Measurements from ENCODE around the gene UBR4.

The UBR4 gene

GRCh38 chr1:19038732-19039131 is 171.3 kb downstream of the UBR4 start:
- in situ Hi-C loops (cut with MboI; ENCODE audit: low sequenced_read_pairs), result no loop called here

- in situ Hi-C loops (cut with MboI; ENCODE audit: low sequenced_read_pairs), result no loop called here
Measured at GRCh38 chr1:19038096-19038495, 172.0 kb downstream of the UBR4 start.

GRCh38 chr1:19037659-19038058 is 172.4 kb downstream of the UBR4 start:
- in situ Hi-C loops (cut with MboI; ENCODE audit: low sequenced_read_pairs), result no loop called here

DNA sequence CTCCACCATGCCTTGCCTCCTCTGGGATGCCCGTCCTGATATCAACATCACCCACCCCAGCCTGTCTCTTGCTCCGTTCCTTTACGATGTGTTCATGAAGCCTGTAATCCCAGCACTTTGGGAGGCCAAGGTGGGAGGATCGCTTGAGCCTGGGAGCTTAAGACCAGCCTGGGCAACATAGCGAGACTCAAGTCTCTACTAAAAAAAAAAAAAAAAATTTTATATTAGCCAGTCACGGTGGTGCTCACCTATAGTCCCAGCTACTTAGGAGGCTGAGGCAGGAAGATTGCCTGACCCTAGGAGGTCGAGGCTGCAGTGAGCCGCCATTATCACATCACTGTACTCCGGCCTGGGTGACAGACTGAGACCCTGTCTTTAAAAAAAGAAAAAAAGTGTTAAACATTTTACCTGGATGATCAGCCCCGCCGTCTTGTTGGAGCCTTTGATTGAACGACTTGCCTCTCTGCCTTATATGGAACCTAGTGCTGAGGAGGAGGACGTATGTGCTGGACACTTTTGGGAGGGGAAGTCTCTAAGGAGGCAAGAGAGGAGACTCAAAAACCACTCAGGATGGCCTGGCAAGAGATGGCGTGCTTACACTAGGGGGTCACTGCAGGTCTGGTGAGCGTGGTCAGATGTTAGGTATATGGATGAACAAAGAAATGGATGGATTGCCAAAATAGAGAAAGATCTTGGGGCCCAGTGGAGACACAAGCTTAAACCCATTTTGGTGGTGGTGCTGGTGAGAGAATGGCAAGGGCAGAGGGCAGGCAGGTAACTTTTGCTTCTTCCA is 173.1 kb downstream of the UBR4 start:
- in situ Hi-C loops (cut with MboI; ENCODE audit: low sequenced_read_pairs), result no loop called here

GRCh38 chr1:19036041-19036812 is 173.8 kb downstream of the UBR4 start:
- in situ Hi-C loops (cut with MboI; ENCODE audit: low sequenced_read_pairs), result no loop called here

GRCh38 chr1:19035377-19036040 is 174.6 kb downstream of the UBR4 start:
- in situ Hi-C loops (cut with MboI; ENCODE audit: low sequenced_read_pairs), result no loop called here

DNA sequence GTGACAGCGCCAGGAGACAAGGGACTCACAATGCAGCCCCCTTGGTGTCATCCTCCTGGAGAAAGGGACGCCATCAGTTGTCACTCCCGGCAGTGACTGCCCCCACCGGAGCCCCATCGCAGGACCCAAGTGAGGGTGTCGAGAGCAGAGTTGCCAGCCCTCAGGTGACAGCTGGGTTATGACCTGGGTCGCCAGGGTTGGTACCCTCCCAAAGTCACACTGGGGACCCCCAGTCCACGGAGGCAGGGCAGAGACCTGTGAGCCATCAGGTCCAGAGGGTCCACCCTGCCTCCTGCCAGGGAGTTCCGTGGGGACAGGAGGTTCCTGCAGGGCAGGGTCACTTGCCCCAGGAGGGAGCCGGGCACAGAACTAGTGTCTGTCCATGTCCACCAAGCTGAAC is 175.3 kb downstream of the UBR4 start:
- in situ Hi-C loops (cut with MboI; ENCODE audit: low sequenced_read_pairs), result no loop called here

GRCh38 chr1:19033926-19034680 is 176.0 kb downstream of the UBR4 start:
- in situ Hi-C loops (cut with MboI; ENCODE audit: low sequenced_read_pairs), result no loop called here

DNA sequence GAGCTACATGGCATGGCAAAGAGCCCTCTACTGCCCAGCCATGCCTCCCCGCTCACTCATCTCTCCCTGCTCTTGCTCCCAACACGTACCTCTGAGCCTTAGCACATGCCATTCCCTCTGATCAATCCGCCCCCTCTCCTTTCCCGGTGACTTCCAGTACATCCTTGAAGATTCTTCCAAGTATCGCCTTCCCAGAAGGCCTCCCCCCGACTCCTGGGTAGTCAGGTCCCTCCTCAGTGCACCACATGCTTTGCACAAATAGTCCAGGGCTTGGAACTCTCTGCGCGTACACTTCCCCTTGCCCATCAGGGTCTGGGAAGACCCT is 176.6 kb downstream of the UBR4 start:
- in situ Hi-C loops (cut with MboI; ENCODE audit: low sequenced_read_pairs), result no loop called here

GRCh38 chr1:19032701-19033514 is 177.2 kb downstream of the UBR4 start:
- in situ Hi-C loops (cut with MboI; ENCODE audit: low sequenced_read_pairs), result no loop called here

DNA sequence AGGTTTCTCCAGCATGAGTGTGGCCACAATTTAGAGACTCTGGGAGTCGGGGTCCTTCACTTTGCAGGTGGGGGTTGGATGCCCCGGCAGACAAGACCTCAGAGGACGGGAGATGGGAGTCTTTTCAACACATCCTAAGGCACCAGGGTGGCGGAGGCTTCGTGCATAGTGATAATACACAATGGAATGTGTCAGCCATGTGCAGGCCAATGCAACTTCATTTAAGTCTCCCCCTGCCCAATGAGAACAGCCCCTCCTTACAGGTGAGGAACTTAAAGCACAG is 177.7 kb downstream of the UBR4 start:
- in situ Hi-C loops (cut with MboI; ENCODE audit: low sequenced_read_pairs), result no loop called here

DNA sequence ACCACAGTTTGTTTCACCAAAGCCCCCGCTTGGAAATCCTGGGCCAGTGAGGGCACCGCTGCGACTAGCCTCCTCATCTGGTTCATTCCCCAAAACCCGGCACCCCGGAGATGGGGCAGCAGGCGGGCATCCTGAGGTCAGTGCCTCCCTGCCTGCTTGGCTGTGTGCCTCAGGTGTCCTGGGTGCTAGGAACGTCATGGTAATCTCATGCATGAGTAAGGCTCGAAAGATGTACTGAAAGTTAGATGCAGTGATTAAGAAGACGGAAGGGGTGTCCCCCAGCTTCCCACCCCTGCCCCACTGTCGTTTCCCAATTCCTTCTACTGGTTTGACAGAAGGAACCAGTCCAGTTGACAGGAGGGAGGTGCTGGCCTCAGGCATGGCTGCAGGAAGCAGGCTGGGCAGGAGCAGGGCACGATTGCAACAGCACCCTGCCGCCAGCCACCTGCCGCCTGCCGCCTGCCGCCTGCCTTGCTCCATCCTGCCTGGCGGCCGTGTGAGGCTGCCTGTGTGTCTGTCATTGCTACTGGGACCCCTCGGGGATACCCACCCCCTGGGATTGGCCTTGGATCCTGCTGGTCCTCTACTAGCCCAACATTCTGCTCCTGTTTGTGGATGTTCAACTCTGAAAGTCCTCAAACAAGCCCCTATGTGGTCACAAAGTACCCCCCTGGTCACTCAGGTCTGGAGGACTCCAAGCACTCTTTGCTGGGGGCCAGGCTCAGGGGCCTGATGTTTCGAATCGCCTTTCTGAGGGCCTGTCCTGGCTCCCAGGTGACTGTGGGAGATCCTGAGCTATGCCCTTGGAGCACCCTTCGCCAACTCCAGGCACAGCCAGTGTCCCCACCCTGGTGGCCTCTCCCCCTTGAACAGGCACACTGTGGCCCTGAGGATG is 180.6 kb downstream of the UBR4 start:
- in situ Hi-C loops (cut with MboI; ENCODE audit: low sequenced_read_pairs), result no loop called here

GRCh38 chr1:19028546-19029129 is 181.4 kb downstream of the UBR4 start:
- in situ Hi-C loops (cut with MboI; ENCODE audit: low sequenced_read_pairs), result no loop called here

DNA sequence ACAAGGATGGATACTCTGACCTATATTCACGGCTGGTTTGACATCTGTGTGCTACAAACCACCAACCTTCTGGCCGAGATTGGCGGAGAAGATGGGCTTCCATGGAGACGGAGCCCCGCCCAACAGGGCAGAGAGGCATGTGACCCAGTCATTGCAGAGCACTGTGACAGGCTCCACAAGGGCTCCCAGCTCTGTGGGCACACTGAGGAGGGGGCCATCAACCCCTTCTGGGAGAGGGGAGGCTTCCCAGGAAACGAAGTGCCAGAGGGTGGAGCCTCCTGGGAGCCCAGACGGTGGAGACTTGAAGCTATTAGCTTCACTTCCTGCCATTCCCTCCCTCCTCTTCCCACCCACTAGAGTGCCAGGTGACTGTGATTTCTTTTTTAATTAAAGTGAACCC is 182.0 kb downstream of the UBR4 start:
- in situ Hi-C loops (cut with MboI; ENCODE audit: low sequenced_read_pairs), result no loop called here

All from HL-60/S4 (cell line).